ENCODE data around the gene AMBRA1.

AMBRA1 gene

DNA sequence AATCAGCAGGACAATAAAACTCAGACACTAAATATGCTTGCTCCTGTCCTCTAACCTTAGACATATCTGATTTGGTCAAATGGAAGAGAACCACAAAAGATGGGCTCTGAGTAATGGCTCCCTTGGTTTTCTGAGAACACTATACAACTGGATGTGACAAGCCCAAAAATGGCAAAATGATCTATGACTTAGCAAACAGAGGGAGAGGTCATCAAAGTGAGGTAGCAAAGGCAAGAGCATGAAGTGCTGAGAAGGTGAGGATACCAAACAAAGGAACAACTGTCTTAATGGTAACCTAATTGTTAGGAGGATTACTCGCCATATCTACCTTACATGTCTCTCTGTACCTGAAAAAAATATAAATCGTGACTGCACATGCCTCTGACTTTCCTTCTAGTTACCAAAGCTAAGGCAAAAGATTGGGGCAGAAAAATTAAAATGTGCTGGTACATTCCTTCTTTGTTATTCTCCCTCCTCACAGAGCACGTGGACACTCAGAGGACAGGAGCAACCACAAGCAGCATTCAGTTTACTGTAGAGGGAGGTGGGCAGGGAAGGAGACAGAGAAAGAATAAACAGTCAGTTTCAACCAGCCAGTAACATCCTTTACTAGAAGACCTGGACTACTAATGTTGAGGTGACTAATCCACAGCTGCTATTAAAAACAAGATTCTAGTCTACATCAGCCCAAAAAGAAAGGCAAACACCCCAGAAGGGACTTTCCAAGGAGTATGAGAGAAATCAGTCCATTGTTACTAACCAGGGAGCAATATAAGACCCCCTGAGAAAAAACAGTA is 88.8 kb downstream of the AMBRA1 start:
- peak; percentile 9 for DNase-seq (ENCODE audit: extremely low read depth, insufficient read length)
- TF ChIP-seq, protein P1, sequence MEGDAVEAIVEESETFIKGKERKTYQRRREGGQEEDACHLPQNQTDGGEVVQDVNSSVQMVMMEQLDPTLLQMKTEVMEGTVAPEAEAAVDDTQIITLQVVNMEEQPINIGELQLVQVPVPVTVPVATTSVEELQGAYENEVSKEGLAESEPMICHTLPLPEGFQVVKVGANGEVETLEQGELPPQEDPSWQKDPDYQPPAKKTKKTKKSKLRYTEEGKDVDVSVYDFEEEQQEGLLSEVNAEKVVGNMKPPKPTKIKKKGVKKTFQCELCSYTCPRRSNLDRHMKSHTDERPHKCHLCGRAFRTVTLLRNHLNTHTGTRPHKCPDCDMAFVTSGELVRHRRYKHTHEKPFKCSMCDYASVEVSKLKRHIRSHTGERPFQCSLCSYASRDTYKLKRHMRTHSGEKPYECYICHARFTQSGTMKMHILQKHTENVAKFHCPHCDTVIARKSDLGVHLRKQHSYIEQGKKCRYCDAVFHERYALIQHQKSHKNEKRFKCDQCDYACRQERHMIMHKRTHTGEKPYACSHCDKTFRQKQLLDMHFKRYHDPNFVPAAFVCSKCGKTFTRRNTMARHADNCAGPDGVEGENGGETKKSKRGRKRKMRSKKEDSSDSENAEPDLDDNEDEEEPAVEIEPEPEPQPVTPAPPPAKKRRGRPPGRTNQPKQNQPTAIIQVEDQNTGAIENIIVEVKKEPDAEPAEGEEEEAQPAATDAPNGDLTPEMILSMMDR (IDR thresholded peaks at IDR 0.05; ENCODE audit: insufficient read depth, low read length, poor library complexity, severe bottlenecking): no peak
- peaks cover 5% of the 10 kb centered on the region for H3K36me3 ChIP-seq (ENCODE audit: control insufficient read depth, insufficient read depth, low read length)

DNA sequence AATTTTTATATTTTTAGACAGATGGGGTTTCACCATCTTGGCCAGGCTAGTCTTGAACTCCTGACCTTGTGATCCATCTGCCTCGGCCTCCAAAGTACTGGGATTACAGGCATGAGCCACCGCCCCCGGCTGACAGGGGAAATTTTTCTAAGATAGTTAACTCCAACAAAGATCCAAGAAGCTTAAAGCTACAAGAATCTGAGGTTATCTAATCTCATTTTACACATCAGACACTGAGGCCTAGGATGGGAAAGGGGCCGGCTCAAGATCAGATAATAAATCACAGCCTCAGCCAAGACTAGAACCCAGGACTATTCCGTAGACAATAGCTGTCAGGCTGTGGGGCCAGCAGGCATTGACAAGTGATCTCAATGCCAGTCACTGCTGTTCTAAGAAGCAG is 94.0 kb downstream of the AMBRA1 start:
- Histone ChIP-seq H3K27me3 (replicated peaks; ENCODE audit: control insufficient read depth, insufficient read depth, low read length) (no peaks in the 10 kb centered on the region), H3K36me3 (ENCODE audit: control insufficient read depth, insufficient read depth, low read length) (no peaks in the 10 kb centered on the region), H3K4me3 (replicated peaks; ENCODE audit: low read depth, low read length) (no peak overlapping the region)
- no peak for DNase-seq (ENCODE audit: extremely low read depth, insufficient read length)
- TF ChIP-seq, protein P1 (IDR thresholded peaks at IDR 0.05; ENCODE audit: insufficient read depth, low read length, poor library complexity, severe bottlenecking): no peak

More for the DNA sequence above, 88.8 kb downstream of the AMBRA1 start:
- no peak overlapping the region for H3K4me3 ChIP-seq (replicated peaks; ENCODE audit: low read depth, low read length)
- H3K27me3 ChIP-seq (replicated peaks; ENCODE audit: control insufficient read depth, insufficient read depth, low read length): no peaks in the 10 kb centered on the region

DNA sequence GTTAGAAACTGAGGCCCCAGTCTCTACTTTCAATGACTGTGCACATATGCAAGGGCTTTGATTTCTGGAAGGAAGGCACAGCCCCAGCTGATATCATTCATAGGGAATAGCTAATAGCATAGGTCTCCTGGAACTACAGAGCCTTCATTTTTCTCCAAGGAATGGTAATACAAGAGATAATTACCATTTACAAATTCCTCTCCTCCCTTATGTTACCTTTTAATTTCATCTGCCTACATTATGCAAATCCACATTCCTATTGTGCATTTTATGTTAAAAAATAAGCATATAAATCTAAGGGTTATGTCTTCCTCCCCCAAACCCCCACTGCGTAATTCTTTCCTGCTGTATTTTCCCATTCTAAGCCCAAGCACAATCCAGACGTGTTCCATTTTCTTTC is 94.9 kb downstream of the AMBRA1 start:
- TF ChIP-seq, protein P1 (IDR thresholded peaks at IDR 0.05; ENCODE audit: insufficient read depth, low read length, poor library complexity, severe bottlenecking): no peak
- Histone ChIP-seq H3K27me3 (replicated peaks; ENCODE audit: control insufficient read depth, insufficient read depth, low read length) (no peaks in the 10 kb centered on the region), H3K4me3 (replicated peaks; ENCODE audit: low read depth, low read length) (no peak overlapping the region), H3K36me3 (ENCODE audit: control insufficient read depth, insufficient read depth, low read length) (no peaks in the 10 kb centered on the region)
- DNase-seq (ENCODE audit: extremely low read depth, insufficient read length): no peak

DNA sequence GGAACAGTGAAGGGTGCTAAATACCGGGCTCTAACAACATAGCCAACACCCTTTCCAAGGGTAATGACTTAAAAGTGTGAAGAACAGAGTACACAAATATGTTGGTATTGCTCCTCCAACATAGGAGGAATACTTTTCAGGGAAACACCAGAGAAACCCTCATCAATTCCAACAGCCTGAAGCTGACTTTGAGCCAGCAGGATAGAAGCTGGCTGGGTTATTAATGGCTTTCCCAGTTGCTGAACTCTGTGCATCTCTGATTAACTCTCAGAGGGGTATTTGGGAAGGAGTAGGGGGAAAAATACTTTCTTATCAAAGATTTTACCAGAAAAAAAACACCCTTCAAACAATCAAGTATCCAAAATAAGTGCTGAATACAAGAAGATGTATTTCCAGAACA is 95.6 kb downstream of the AMBRA1 start:
- DNase-seq (ENCODE audit: extremely low read depth, insufficient read length): no peak
- 0 out of 2 replicates have a peak, but pooled peaks cover 1% of the 10 kb centered on the region for H3K36me3 ChIP-seq (ENCODE audit: control insufficient read depth, insufficient read depth, low read length)
- TF ChIP-seq, protein P1 (IDR thresholded peaks at IDR 0.05; ENCODE audit: insufficient read depth, low read length, poor library complexity, severe bottlenecking): no peak
- H3K4me3 ChIP-seq (replicated peaks; ENCODE audit: low read depth, low read length): no peak overlapping the region
- H3K27me3 ChIP-seq (replicated peaks; ENCODE audit: control insufficient read depth, insufficient read depth, low read length): no peaks in the 10 kb centered on the region

DNA sequence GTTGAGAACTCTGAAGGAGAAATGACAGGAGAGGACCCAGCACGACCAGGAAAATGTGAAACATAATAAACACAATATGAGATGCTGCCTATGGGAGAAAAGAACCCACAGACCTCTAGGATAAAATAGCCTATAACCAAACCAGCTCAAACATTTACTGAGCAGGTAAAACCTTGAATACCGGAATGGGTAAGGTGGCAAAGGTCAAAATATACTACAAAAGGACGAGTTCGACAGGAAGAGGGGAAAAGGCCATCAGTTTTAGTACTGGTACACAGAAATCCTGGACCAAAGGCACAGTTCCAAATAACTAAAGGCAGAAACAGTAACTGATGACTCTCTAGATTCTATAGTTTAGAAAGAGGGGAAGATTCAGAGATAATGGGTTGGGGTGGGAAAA is 96.3 kb downstream of the AMBRA1 start:
- no peaks in the 10 kb centered on the region for H3K27me3 ChIP-seq (replicated peaks; ENCODE audit: control insufficient read depth, insufficient read depth, low read length)
- DNase-seq (ENCODE audit: extremely low read depth, insufficient read length): no peak
- H3K36me3 ChIP-seq (ENCODE audit: control insufficient read depth, insufficient read depth, low read length): peaks cover 1% of the 10 kb centered on the region; the same call in 1 of the 2 replicates
- TF ChIP-seq, protein P1 (IDR thresholded peaks at IDR 0.05; ENCODE audit: insufficient read depth, low read length, poor library complexity, severe bottlenecking): no peak
- H3K4me3 ChIP-seq (replicated peaks; ENCODE audit: low read depth, low read length): no peak overlapping the region

All from GM06990 (cell line).